GM19463 (cell line): Measurements from ENCODE around the gene CNGA4.
A peak's percentile ranks its signal among the peaks of the same experiment; 100 is the strongest.
"Not testable (repeated sequence)": the region's sequence is repeated elsewhere in the genome, so short reads cannot be mapped to it uniquely, and the experiment has no call there.

Experiments
- ATAC-seq: cut with Tn5 transposase; IDR thresholded peaks from one replicate; pipeline ENCODE4 v1.9.1; 2021; ENCODE audit warnings: mild to moderate bottlenecking, moderate library complexity; ENCODE audit not compliant: unreplicated experiment

The CNGA4 gene

GRCh38 chr11:6225024-6225423 is 13.9 kb upstream of the CNGA4 start:
- ATAC-seq, result no peak

DNA sequence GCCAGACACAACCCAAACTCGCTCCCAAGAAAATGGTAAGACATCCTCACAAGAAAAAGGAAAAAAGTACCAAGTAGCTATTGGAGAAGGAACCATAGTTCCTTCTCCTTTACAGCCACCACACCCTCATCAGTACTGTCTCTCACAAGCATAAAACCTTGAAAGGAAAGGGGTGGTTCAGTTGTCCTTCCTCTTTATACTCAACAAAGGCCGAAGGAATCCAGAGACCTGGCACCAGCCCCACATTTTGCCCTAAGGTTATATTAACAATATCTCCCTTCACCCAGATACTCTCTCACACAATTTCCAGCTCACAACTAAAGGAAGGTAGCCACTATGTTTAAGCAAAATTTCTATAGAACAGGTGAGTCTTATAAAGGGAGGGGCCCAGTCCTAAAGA is 13.0 kb upstream of the CNGA4 start:
- ATAC-seq, result no peak

GRCh38 chr11:6228520-6228919 is 10.4 kb upstream of the CNGA4 start:
- no peak for ATAC-seq

DNA sequence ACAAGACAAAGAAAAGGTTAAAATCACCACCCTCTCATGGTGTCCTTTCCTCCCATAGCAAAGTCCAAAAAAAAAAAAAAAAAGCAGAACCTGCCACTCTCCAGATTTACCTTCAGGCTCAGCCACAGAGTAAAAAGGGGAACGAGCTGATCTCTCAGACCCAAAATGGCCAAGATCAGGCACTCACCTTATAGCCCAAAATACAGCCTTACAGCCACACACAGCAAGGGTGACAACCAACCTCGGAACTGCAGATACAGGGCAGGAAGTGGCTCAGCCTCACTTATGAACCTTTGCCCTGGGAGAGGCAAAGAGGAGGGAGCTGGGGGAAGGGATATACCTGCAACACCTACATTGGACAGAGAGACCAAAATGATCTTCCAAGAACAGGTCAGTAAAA is 9.0 kb upstream of the CNGA4 start:
- no peak for ATAC-seq

DNA sequence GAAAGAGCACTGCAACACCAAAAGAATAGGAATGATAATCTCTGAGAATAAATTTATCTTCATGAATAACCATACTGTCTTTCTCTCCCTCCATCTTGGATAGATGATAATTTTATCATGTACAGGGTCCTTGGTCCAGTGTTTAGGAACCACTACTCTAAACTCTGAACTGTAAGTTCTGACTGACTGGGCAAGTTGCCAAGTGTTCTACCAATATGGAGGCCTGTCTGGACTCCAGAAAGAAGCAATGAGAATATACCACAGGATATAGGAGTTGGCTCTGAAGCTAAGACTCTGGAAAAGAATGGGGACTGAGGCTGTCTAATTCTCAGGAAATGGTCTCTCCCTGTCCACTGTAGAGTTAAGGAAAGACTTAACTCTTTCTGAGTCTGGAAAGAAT is 6.0 kb upstream of the CNGA4 start:
- ATAC-seq, result no peak

GRCh38 chr11:6233984-6234386 is 4.9 kb upstream of the CNGA4 start:
- ATAC-seq, result no peak

GRCh38 chr11:6234387-6235107 is 4.3 kb upstream of the CNGA4 start, which contains the start of gene FHIP1B:
Gene FHIP1B (minus strand): TSS chr11:6234636. CDS start chr11:6224516, 10,120 bp downstream.
- peak; percentile 89 for ATAC-seq

- ATAC-seq, result no peak
These were observed 1.6 kb upstream of the CNGA4 start for GRCh38 chr11:6237266-6237665.

GRCh38 chr11:6237761-6238302 is 1.1 kb upstream of the CNGA4 start:
- ATAC-seq, result no peak

DNA sequence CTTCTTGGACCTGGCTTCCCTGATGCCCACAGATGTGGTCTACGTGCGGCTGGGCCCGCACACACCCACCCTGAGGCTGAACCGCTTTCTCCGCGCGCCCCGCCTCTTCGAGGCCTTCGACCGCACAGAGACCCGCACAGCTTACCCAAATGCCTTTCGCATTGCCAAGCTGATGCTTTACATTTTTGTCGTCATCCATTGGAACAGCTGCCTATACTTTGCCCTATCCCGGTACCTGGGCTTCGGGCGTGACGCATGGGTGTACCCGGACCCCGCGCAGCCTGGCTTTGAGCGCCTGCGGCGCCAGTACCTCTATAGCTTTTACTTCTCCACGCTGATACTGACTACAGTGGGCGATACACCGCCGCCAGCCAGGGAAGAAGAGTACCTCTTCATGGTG is 1.2 kb downstream of the CNGA4 start:
- no peak for ATAC-seq

DNA sequence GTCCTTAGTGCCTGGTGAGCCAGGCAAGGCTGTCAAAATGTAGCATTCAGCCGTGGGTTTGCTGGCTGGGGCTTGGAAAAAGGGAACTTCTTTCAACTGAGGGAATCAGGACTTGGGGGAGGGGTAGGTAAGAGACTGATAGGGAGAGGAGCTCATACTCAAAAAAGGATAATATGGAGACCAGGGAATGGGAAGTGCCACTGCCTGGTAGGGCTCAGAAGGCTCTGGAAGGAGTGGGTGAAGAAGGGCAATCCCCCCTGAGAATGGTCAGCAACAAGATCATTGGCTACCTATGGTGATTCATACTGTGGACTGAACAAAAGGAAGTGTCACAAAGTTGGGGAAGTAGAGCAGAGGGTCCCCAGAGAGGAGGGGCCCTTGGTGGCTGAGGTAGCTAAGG is 1.9 kb downstream of the CNGA4 start:
- ATAC-seq, result no peak

DNA sequence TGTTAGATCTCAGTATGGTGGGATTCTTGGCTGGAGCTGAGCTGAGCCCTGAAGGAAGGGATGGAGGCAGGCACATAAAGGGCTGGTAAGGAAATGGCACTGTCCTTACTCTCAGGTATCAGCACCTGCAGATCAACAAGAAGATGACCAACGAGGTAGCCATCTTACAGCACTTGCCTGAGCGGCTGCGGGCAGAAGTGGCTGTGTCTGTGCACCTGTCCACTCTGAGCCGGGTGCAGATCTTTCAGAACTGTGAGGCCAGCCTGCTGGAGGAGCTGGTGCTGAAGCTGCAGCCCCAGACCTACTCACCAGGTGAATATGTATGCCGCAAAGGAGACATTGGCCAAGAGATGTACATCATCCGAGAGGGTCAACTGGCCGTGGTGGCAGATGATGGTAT is 2.4 kb downstream of the CNGA4 start:
- no peak for ATAC-seq

DNA sequence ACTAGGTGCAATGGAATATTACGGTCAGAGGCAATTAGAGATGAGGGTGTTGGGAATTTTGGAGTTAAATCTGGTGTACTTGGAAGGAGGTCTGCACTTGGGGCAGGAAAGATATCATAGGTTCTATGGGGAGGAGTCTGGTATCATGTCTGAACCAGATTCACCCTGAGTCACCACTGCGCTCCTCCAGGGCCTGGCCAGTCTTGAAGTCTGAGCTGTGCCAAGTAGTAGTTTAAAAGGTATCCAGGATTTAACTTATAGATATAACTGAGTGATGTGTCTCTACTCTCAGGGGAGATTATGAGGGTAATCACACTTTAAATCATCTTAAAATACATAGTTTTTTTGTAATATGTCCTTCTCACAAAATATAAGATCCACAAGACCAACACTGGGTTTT is 6.6 kb downstream of the CNGA4 start:
- no peak for ATAC-seq

DNA sequence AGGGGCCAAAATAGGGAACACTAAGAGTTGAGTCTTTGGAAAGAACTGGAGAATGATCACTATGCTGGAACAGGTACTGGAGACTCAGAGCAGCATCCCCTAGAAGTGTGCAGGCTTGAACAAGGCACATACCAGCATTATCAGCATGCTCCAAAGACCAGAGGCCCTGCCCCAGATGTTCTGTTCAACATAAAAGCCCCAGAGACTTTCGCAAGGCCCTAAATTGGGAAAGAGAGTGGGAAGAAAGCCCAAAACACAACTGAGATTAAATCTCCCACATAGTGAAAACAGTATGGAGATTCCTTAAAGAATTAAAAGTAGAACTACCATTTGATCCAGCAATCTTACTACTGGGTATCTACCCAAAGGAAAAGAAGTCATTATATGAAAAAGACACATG is 9.4 kb downstream of the CNGA4 start:
- ATAC-seq, result no peak

- not testable (repeated sequence) for ATAC-seq
These were observed 10.0 kb downstream of the CNGA4 start for GRCh38 chr11:6248897-6249296.

DNA sequence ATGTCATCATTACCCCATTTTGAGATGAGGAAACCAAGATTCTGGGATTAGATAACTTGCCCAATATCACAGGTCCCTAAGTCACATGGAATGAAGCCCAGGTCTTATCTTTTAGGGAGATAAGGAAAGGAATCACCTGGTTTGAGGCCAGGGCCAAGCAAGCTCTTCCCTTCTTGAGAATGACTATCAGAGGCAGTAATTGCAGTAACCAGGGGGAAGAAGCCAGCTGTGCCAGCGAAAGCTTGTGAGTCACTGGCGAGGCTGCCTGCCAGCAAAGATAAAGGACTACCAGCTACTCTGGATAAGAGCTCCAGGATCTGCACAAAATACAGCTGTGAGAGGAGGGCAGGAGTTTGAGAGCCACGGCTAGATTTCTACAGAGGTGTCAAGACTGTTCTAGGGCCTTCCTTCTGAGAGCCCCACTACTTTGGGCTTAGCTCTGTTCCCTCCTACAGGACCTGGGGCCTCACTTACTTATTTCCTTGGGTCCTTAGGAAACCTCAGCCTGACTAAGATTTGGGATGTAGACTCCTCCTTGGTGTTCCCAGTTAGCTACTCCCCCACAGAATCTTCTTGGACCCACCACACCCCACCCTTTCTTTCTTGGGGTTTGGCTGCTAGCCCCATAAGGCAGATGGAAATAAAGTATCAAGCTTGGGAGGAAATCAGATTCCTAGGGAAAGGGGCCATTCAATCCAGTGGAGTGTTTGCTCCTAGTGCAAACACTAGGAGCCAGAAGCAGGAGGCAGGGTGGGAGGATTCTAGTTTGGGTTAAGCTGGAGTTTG is 11.1 kb downstream of the CNGA4 start:
- ATAC-seq, result no peak

DNA sequence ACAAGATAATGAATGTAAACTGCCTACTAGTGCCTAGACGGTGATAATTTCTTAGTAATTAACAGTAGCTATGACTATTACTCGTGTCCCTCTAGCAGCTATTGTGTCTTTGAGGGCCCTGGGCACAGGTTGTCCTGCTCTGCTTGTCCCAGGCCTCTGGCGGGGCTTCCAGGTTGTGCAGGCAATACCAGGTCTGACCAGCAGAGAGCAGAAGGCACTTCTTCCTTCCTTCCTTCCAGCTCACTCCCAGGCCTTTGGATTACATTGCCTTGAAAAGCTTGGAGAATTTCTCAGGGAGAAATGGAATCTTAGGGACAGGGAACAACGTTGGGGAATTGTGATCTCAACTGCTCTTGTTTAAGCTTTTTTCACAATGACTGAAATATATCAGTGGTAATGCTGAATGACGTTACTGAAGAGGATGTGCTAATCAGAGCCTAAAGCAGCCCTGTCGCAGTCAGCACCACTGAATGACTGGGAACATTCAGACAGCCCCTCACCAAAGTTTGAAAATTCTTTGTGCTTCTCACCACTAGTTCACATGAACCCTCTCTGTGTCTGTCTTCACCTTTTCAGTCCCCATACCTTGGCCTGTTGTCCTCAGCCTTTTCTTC is 12.3 kb downstream of the CNGA4 start:
- peak; percentile 51 for ATAC-seq

GRCh38 chr11:6251990-6252473 is 13.1 kb downstream of the CNGA4 start:
- no peak for ATAC-seq

DNA sequence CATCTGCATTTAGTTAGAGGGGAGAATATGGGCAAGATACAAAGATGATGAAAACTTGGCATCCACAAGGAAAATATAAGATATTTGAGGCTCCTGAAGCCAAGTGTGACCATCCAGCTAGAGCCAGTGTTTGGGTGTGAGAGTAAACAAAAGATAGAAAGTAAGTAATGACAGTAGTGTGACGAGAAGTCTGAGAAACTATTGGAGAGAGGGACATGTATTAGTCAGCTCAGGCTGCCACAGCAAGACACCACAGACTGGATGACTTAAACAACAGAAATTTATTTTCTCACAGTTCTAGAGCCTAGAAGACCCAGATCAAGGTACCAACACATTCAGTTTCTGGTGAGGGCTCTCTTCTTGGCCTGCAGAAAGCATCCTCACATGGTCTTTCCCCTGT is 14.3 kb downstream of the CNGA4 start:
- peak; percentile 80 for ATAC-seq

DNA sequence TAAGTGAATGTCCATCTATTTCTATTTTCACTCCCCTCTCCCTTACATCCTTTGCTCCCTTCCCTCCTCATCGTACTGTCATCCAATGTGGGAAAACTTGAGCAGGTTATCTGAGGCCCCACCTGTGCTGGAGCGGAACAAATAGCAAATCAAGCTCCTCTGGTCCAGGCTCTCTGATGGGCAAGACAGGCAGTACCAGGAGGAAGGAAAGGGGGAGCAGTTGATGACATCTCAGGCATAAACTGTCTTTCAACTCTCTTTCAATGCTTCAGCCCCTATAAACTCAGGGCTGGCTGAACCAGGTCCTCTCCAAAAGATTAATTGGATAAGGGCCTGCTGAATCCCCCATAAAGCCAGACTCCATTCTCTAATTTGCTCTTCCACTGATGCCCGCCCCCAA is 19.3 kb downstream of the CNGA4 start:
- no peak for ATAC-seq

DNA sequence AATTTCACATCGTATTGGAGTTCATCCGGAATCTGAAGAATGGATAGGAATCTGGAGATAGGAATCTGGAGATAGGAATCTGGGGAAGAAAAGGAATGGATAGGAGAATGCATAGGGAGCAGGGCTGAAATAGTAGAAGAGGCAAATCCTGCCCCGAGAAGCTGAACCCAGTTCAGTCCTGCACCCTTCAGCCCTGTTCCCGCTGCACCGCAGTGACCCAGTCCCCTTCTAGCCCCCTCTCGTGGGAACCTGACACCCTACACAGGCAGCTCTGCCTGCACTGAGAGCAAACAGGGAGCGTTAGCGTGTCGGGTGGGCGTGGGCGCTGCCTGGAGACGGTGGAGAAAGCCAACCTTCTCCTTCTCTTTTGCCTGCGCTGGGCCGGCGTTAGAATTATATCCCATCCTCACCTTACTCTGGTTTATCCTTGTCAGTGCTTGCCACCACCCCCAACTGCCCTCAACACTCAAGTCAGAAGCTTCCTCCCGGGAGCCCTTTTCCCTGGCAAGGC is 19.7 kb downstream of the CNGA4 start:
- no peak for ATAC-seq
